Measurements from ENCODE around the gene SPDYE1.
"Not testable (repeated sequence)": the region's sequence is repeated elsewhere in the genome, so short reads cannot be mapped to it uniquely, and the experiment has no call there.

GRCh38 chr7:43983736-43984135 lies 14.0 kb upstream of the SPDYE1 start:
- not testable (repeated sequence) for TF ChIP-seq JUND (IDR thresholded peaks at IDR 0.05); CTCF (IDR thresholded peaks at IDR 0.05; ENCODE audit: low read depth, low read length, missing input control); ATF3 (IDR thresholded peaks at IDR 0.05); RAD21 (IDR thresholded peaks at IDR 0.05); YY1 (IDR thresholded peaks at IDR 0.05); TAF1 (conservative IDR thresholded peaks at IDR 0.05); REST (IDR thresholded peaks at IDR 0.05); GABPA (IDR thresholded peaks at IDR 0.05 in 1 of 2, conservative IDR thresholded peaks at IDR 0.05 in 1 of 2); SP1 (IDR thresholded peaks at IDR 0.05)
- TF ChIP-seq, protein P1, sequence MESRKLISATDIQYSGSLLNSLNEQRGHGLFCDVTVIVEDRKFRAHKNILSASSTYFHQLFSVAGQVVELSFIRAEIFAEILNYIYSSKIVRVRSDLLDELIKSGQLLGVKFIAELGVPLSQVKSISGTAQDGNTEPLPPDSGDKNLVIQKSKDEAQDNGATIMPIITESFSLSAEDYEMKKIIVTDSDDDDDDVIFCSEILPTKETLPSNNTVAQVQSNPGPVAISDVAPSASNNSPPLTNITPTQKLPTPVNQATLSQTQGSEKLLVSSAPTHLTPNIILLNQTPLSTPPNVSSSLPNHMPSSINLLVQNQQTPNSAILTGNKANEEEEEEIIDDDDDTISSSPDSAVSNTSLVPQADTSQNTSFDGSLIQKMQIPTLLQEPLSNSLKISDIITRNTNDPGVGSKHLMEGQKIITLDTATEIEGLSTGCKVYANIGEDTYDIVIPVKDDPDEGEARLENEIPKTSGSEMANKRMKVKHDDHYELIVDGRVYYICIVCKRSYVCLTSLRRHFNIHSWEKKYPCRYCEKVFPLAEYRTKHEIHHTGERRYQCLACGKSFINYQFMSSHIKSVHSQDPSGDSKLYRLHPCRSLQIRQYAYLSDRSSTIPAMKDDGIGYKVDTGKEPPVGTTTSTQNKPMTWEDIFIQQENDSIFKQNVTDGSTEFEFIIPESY (IDR thresholded peaks at IDR 0.05), result not testable (repeated sequence)
